Parathyroid adenoma (tissue), 2 donors: Measurements from ENCODE around the gene KCNA5.

Experiments used
- H2AFZ ChIP-seq: fragments of 300-600 bp; sonication (generic); one replicate; pipeline ENCODE4 v1.7.0; 2017; ENCODE audit warnings: antibody characterized with exemption, mild to moderate bottlenecking
- H3K27ac ChIP-seq: fragments of 300-600 bp; sonication (generic); one replicate; pipeline ENCODE4 v1.7.0; 2017
- H3K27me3 ChIP-seq: fragments of 300-600 bp; sonication (generic); one replicate; pipeline ENCODE4 v1.7.0; 2017; ENCODE audit warnings: low read length; ENCODE audit not compliant: control insufficient read depth, insufficient read depth
- H3K36me3 ChIP-seq: fragments of 300-600 bp; sonication (generic); one replicate; pipeline ENCODE4 v1.7.0; 2017; ENCODE audit warnings: low read length; ENCODE audit not compliant: control insufficient read depth, insufficient read depth
- H3K4me1 ChIP-seq: fragments of 300-600 bp; sonication (generic); one replicate; pipeline ENCODE4 v1.7.0; 2017; ENCODE audit warnings: control low read depth
- H3K4me2 ChIP-seq: fragments of 300-600 bp; sonication (generic); one replicate; pipeline ENCODE4 v1.7.0; 2017; ENCODE audit warnings: low read length
- H3K4me3 ChIP-seq: fragments of 300-600 bp; sonication (generic); one replicate; pipeline ENCODE4 v1.7.0; 2017; ENCODE audit warnings: low read depth, low read length
- H3K79me2 ChIP-seq: fragments of 300-600 bp; sonication (generic); one replicate; pipeline ENCODE4 v1.7.0; 2017; ENCODE audit warnings: control low read depth
- H3K9ac ChIP-seq: fragments of 300-600 bp; sonication (generic); one replicate; pipeline ENCODE4 v1.7.0; 2017; ENCODE audit warnings: mild to moderate bottlenecking
- H3K9me3 ChIP-seq: fragments of 300-600 bp; sonication (generic); one replicate; pipeline ENCODE4 v1.7.0; 2017; ENCODE audit warnings: low read length; ENCODE audit not compliant: control insufficient read depth
- CTCF ChIP-seq: fragments of 300-600 bp; sonication (generic); IDR thresholded peaks from one replicate; pipeline ENCODE4 v1.7.0; 2017; ENCODE audit warnings: antibody characterized with exemption, mild to moderate bottlenecking
- donor health status: primary hyperparathyroidism.

Gene KCNA5

GRCh38 chr12:5044420-5045295 is 979 bp downstream of the KCNA5 start:
- no peaks in the 10 kb centered on the region for H3K9me3 ChIP-seq
- H3K36me3 ChIP-seq, result no peaks in the 10 kb centered on the region
- no peaks in the 10 kb centered on the region for H3K27me3 ChIP-seq
- H3K79me2 ChIP-seq, result no peaks in the 10 kb centered on the region
- no peak overlapping the region for H3K9ac ChIP-seq
- no peak overlapping the region for H3K4me3 ChIP-seq
- no peak overlapping the region for H3K4me2 ChIP-seq
- H2AFZ ChIP-seq, result no peak overlapping the region
- TF ChIP-seq CTCF, result no peak
- no peak overlapping the region for H3K27ac ChIP-seq
- H3K4me1 ChIP-seq, result no peaks in the 10 kb centered on the region

- Histone ChIP-seq H3K4me2 (no peak overlapping the region), H3K27ac (no peak overlapping the region), H3K4me3 (no peak overlapping the region), H3K36me3 (no peaks in the 10 kb centered on the region), H3K4me1 (no peaks in the 10 kb centered on the region), H2AFZ (no peak overlapping the region), H3K9me3 (no peaks in the 10 kb centered on the region), H3K79me2 (no peaks in the 10 kb centered on the region), H3K9ac (no peak overlapping the region), H3K27me3 (peaks cover 3% of the 10 kb centered on the region)
- no peak for TF ChIP-seq CTCF
Observed at GRCh38 chr12:5047094-5047493, 3.4 kb downstream of the KCNA5 start.

GRCh38 chr12:5047729-5048128 is 4.0 kb downstream of the KCNA5 start:
- no peak overlapping the region for H3K27ac ChIP-seq
- H3K4me1 ChIP-seq, result no peaks in the 10 kb centered on the region
- H2AFZ ChIP-seq, result no peak overlapping the region
- no peaks in the 10 kb centered on the region for H3K9me3 ChIP-seq
- peaks cover 3% of the 10 kb centered on the region for H3K27me3 ChIP-seq
- H3K36me3 ChIP-seq, result no peaks in the 10 kb centered on the region
- H3K9ac ChIP-seq, result no peak overlapping the region
- TF ChIP-seq CTCF, result no peak
- no peak overlapping the region for H3K4me3 ChIP-seq
- H3K79me2 ChIP-seq, result no peaks in the 10 kb centered on the region
- H3K4me2 ChIP-seq, result no peak overlapping the region

GRCh38 chr12:5050542-5050941 is 6.9 kb downstream of the KCNA5 start:
- Histone ChIP-seq H3K4me2 (no peak overlapping the region), H3K4me1 (no peaks in the 10 kb centered on the region), H3K36me3 (no peaks in the 10 kb centered on the region), H3K27ac (no peak overlapping the region), H3K9ac (no peak overlapping the region), H3K79me2 (no peaks in the 10 kb centered on the region), H3K27me3 (peaks cover 3% of the 10 kb centered on the region), H2AFZ (no peak overlapping the region), H3K9me3 (no peaks in the 10 kb centered on the region), H3K4me3 (no peak overlapping the region)
- TF ChIP-seq CTCF, result no peak

- no peak for TF ChIP-seq CTCF
- Histone ChIP-seq H3K9me3 (no peaks in the 10 kb centered on the region), H3K4me2 (no peak overlapping the region), H3K36me3 (no peaks in the 10 kb centered on the region), H2AFZ (no peak overlapping the region), H3K4me3 (no peak overlapping the region), H3K27me3 (peaks cover 3% of the 10 kb centered on the region), H3K79me2 (no peaks in the 10 kb centered on the region), H3K9ac (no peak overlapping the region), H3K27ac (no peak overlapping the region), H3K4me1 (no peaks in the 10 kb centered on the region)
Observed at GRCh38 chr12:5051334-5051733, 7.7 kb downstream of the KCNA5 start.
